Liver (tissue), 3 donors: ENCODE measurements around the gene ADAMTS3.

Experiments used
- CTCF ChIP-seq: fragments of 150-350 bp; IDR thresholded peaks from 2 replicates; pipeline ENCODE4 v1.5.1; 2017; ENCODE audit warnings: improper control_type of control experiment, low read depth, low read length; ENCODE audit not compliant: missing input control
- EGR1 ChIP-seq, 2 donors: IDR thresholded peaks; 2 replicates each; pipeline ENCODE4 v1.6.1; 2016 to 2018; ENCODE audit warnings: antibody characterized with exemption in 2 of 2, low read depth in 2 of 2
- RAD21 ChIP-seq, 2 donors: IDR thresholded peaks; 2 replicates each; pipeline ENCODE4 v1.6.1; 2016; ENCODE audit warnings: antibody characterized with exemption in 2 of 2, mild to moderate bottlenecking in 2 of 2
- ZBTB33 ChIP-seq: IDR thresholded peaks from 2 replicates; pipeline ENCODE4 v1.6.1; 2016; ENCODE audit warnings: antibody characterized with exemption
- donor health status: healthy.
- donor health status: healthy.

DNA sequence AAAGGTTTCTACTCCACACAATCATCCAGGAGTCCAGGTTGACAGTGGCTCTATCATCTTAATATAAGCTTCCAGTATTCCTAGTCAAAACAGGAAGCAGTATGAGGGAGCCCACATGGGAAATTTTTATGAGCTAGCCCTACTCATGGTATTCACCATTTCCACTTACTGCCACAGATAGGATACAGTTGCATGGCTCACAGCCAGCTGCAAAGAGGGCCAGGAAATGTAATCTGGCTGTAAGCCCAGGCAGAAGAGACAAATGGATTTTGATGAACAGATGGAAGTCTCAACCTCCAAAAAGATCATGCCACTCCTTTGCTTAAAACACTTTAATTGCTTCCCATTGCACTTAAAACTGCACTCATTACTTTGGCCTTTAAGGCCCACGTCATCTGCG lies 150.6 kb downstream of the ADAMTS3 start:
- no peak for TF ChIP-seq CTCF
- TF ChIP-seq EGR1 (IDR thresholded peaks at IDR 0.05; ENCODE audit: low read depth in 2 of 2) = no peak
- TF ChIP-seq ZBTB33 = no peak
- no peak for TF ChIP-seq RAD21 (IDR thresholded peaks at IDR 0.05)
